ENCODE measurements around the gene APP.

GRCh38 chr21:25842925-25843324 lies 327.6 kb downstream of the APP start:
- TF ChIP-seq CTCF (IDR thresholded peaks at IDR 0.05) (no peak), POLR2A (IDR thresholded peaks at IDR 0.05) (no peak)
